A204.1 (cell line): Measurements from ENCODE around the gene ZNF41.

Source experiments
- FAIRE-seq: peaks from 2 replicates; lab custom pipeline; 2012; peaks lifted over from hg19 to GRCh38; lab: Jason Lieb, UNC

Gene ZNF41

GRCh38 chrX:47489507-47490275, 6.7 kb upstream of the ZNF41 start:
- FAIRE-seq, result no peak

DNA sequence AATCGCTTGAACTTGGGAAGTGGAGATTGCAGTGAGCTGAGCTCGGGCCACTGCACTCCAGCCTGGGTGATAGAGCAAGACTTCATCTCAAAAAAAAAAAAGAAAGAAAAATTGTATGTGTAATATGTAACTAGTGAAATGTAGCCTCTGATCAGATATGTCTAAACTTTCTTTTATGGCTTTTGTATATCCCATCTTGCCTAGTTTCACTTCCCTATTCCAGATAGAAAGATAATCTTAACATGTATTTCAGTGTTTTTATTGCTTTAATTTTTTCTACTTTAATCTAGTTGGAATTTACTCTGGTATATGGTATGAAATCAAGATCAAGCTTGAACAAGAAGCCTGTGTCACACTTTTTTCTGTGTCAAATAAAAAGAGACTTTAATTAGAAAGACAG, 1.9 kb upstream of the ZNF41 start:
- FAIRE-seq, result no peak

DNA sequence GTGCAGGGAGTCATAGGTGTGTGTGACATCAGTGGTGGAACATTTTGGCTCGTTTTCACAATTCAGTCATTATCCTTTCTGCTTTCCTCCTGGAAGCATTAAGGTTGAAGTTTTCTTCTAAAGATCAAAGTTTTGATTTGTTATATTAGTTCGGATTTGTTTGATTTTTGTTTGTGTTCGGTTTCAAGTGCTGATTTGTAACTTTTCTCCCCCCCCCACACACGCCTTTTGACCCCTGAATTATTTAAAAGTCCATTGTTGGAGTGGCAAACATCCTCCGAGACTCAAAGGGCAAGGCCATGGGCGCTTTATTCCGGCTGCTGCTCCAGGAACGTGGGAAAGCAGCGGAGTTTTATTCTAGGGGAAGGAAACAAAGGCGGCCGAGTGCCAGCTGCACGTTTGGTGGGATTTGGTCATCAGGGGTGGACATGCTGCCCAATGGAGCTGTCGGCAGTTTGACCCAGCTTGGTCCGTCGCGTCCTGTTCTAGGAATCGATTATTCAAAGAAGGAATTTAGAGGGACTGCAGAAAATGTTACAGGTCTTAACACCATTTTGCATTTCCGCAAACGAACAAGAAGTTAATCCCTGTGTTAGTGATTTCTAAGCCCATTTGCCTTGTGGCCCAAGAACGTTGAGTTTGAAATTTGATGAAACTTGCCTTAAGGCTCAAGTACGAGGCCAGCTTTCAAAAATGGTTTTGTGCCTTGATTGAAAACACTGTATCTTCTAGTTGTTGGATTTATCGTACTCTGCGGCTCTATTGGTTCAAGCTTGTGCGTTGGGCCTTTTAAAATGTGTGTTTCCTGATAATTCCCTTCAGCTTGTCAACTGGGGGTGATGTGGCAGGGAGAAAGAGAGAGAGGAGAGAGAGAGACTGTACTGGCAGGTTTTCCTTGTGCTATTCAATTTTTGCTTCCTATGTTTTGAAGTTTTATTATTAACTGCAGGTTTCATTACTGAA, 565 bp upstream of the ZNF41 start:
- no peak for FAIRE-seq

GRCh38 chrX:47482065-47482511, 934 bp downstream of the ZNF41 start:
- no peak for FAIRE-seq

- no peak for FAIRE-seq
Observed at GRCh38 chrX:47481160-47481559, 1.9 kb downstream of the ZNF41 start.

DNA sequence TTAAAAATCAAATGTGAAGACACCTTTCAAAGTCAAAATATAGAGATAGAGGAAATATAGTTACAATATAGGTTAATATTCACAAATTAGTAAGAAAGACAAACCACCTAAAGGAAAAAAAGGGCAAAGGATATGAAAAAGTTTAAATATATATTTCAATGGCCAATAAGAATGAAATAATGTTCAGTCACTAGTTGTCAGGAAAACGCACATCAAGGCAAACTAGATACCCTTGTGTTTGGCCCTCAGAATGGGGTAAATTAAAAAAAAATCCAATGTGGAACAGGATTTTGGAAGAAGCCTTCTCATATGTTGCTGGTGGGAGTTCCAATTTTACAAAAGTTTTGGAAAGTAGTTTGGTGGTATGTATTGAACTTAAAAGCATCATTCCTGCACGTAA, 2.4 kb downstream of the ZNF41 start:
- no peak for FAIRE-seq

DNA sequence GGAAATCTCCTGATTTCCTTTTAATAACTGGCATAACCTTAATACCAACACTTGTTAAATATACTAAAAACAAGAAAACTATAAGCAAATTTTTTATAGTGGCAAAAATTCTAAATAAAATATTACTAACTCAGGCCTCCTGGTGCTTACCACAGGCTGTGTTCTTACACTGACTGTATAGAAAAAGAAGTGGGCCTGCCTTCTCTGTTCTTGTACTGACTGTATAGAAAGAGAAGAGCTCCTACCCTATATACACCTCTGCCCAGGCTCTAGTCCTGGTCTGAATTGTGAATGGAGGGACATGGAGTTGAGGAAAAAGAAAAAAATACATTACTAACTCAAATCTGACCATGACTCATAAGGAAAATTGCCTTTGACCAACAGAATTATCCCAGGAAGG, 7.5 kb downstream of the ZNF41 start:
- no peak for FAIRE-seq

DNA sequence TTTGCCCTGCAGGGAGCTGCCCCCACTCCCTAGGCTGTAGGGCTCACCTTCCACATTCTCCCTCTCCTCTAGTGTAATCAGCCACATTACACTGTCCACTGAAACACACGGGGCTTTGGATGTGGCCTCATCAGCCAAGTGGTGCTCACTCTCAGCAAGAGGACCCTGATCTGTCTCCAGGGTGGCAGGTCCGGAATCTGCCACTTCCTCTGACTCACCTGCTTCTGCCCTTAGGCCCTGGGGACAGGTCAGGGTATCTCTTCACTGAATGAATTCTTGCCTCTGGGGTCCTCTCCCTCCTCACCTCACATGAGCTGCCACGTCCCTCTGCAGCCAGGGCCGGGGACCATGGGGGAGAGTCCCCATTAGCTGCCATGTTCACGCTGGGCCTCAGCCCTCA, 15.9 kb downstream of the ZNF41 start:
- FAIRE-seq, result no peak

DNA sequence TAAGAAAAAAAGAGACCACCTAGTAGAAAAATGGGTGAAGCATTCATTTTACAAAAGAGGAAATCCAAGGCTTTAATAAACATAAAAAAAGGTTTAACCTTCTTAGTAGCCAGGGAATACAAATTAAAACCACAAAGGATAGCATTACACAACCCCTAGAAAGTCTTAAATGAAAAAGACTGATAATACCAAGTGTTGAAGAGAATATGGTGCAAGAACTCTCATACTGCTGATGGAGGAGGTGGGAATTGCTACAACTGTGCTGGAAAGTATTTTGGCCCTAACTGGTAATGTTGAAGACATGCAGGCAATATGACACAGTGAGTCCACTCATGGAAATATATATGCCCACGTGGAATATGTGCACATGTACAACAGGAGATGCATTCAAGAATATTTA, 22.5 kb downstream of the ZNF41 start:
- no peak for FAIRE-seq

DNA sequence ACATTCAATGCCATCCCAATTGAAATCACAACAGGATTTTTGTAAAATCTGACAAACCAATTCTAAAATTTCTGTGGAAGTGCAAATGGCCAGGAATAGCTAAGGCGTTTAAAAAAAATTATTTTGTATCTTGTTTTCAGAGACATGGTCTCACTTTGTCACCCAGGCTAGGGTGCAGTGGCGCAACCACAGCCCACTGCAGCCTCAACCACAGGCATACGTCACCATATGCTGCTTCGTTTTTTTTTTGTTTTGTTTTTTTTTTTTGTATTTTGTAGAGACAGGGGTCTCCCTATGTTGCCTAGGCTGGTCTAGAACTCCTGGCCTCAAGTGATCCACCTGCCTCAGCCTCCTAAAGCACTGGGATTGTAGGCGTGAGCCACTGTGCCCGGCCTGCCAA, 24.5 kb downstream of the ZNF41 start:
- FAIRE-seq, result no peak

GRCh38 chrX:47456080-47456479, 26.9 kb downstream of the ZNF41 start:
- no peak for FAIRE-seq

- FAIRE-seq, result no peak
Observed at GRCh38 chrX:47452112-47452511, 30.9 kb downstream of the ZNF41 start.

DNA sequence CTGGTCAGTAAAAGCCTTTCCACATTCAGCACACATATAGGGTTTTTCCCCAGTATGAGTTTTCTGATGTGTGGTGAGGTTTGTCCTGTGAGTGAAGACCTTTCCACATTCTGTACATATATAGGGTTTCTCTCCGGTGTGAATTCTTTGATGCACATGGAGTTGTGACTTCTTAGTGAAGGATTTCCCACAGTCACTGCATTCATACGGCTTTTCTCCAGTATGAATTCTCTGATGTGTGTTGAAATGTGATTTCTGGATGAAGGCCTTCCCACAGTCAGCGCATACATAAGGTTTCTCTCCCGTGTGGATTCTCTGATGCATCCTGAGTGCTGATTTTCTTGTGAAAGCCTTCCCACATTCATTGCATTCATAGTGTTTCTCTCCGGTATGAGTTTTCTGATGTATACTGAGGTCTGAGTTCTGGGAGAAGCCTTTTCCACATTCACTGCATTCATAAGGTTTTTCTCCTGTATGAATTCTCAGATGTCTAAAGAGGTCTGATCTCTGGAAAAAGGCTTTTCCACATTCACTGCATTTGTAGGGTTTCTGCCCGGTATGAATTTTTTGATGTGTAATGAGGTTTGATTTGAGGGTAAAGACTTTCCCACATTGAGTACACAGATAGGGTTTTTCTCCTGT, 34.7 kb downstream of the ZNF41 start:
- no peak for FAIRE-seq

GRCh38 chrX:47447607-47448006, 35.4 kb downstream of the ZNF41 start:
- FAIRE-seq, result no peak

GRCh38 chrX:47446971-47447370, 36.1 kb downstream of the ZNF41 start:
- FAIRE-seq, result no peak

DNA sequence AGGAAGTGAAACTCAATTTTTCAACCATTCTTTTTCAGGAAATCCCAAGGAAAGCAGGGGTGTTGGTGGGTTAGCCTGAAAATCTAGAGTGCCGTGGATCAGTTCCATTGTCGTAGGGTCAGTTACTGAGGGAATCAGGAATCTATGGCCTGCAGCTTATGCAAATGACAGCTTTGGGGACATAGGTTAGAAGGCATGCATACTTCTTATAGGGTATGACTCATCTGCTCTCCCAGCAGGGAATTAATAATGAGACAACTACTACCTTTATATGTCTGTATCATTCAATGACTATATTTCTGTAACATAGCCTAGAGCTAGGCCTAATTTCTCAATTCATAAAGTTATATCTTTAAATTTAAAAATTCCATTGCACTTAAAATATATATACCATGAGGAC, 36.6 kb downstream of the ZNF41 start:
- no peak for FAIRE-seq

- FAIRE-seq, result no peak
Observed at GRCh38 chrX:47430925-47431324, 52.1 kb downstream of the ZNF41 start.

GRCh38 chrX:47422444-47422843, 60.6 kb downstream of the ZNF41 start:
- no peak for FAIRE-seq

GRCh38 chrX:47420962-47421361, 62.1 kb downstream of the ZNF41 start:
- FAIRE-seq, result no peak

DNA sequence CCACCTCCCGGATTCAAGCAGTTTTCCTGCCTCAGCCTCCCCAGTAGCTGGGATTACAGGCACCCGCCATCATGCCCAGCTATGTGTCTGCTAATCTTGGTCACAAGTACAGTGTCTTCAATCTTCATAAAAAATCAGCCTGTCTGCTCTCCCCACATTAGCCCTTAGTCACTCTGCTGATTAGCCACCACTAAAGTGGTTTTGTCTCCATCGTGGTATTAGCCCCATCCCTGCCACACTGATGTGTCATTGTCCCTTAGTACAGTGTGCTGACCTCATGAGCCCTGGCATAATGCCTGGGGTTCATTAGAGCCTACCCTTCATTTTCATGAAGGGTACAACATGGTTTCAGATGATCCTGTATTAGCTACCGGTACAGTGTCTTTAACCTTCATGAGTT, 62.8 kb downstream of the ZNF41 start:
- FAIRE-seq, result no peak

GRCh38 chrX:47413179-47413594, 69.8 kb downstream of the ZNF41 start:
- FAIRE-seq, result no peak
